OCI-LY1 (cell line): ENCODE data around the gene KCNK7.

Experiments
- H2AFZ ChIP-seq: fragments of 200-600 bp; sonication (generic), shearing (Covaris generic); 2 replicates; pipeline ENCODE4 v1.6.0; 2014; ENCODE audit warnings: antibody characterized with exemption, mild to moderate bottlenecking, low read length
- H3F3A ChIP-seq: fragments of 200-600 bp; sonication (generic), shearing (Covaris generic); 2 replicates; pipeline ENCODE4 v1.6.0; 2014; ENCODE audit warnings: mild to moderate bottlenecking, antibody characterized with exemption, low read length, moderate library complexity; ENCODE audit not compliant: insufficient read depth
- H3K27ac ChIP-seq: fragments of 200-600 bp; sonication (generic); 2 replicates; pipeline ENCODE4 v1.5.1; 2014; ENCODE audit warnings: low read length, mixed run types, mild to moderate bottlenecking, low read depth; ENCODE audit not compliant: poor library complexity, severe bottlenecking
- H3K27me3 ChIP-seq: fragments of 200-600 bp; sonication (generic); 2 replicates; pipeline ENCODE4 v1.6.0; 2014; ENCODE audit warnings: antibody characterized with exemption, mild to moderate bottlenecking, low read length, moderate library complexity; ENCODE audit not compliant: insufficient read depth
- H3K36me3 ChIP-seq: fragments of 200-600 bp; sonication (generic); 2 replicates; pipeline ENCODE4 v1.6.1; 2014; ENCODE audit warnings: mild to moderate bottlenecking, antibody characterized with exemption, low read length, moderate library complexity, mixed read lengths; ENCODE audit not compliant: insufficient read depth
- H3K4me1 ChIP-seq: fragments of 200-600 bp; sonication (generic); 2 replicates; pipeline ENCODE4 v1.5.1; 2014; ENCODE audit warnings: mild to moderate bottlenecking, low read length, moderate library complexity; ENCODE audit not compliant: insufficient read depth, severe bottlenecking
- H3K4me2 ChIP-seq: fragments of 200-600 bp; sonication (generic), shearing (Covaris generic); 2 replicates; pipeline ENCODE4 v1.6.1; 2014; ENCODE audit warnings: low read length
- H3K4me3 ChIP-seq: fragments of 200-600 bp; sonication (generic); 2 replicates; pipeline ENCODE4 v1.5.1; 2014; ENCODE audit warnings: low read length, low read depth, mild to moderate bottlenecking, mixed read lengths; ENCODE audit not compliant: poor library complexity, severe bottlenecking
- H3K79me2 ChIP-seq: fragments of 200-600 bp; shearing (Covaris generic); 2 replicates; pipeline ENCODE4 v1.6.1; 2016; ENCODE audit warnings: mixed run types, low read length, mixed read lengths; ENCODE audit not compliant: insufficient read depth
- H3K9ac ChIP-seq: fragments of 200-600 bp; sonication (generic), shearing (Covaris generic); 2 replicates; pipeline ENCODE4 v1.6.1; 2014; ENCODE audit warnings: mild to moderate bottlenecking, low read length, mixed read lengths
- H3K9me2 ChIP-seq: fragments of 200-600 bp; sonication (generic), shearing (Covaris generic); 2 replicates; pipeline ENCODE4 v1.6.1; 2014; ENCODE audit warnings: low read depth, mild to moderate bottlenecking, low read length, mixed read lengths
- H3K9me3 ChIP-seq: fragments of 200-600 bp; shearing (Covaris generic); 2 replicates; pipeline ENCODE4 v1.6.1; 2014; ENCODE audit warnings: low read length, mixed read lengths
- H4K20me1 ChIP-seq: fragments of 200-600 bp; sonication (generic), shearing (Covaris generic); 2 replicates; pipeline ENCODE4 v1.6.0; 2016; ENCODE audit warnings: mild to moderate bottlenecking, low read length; ENCODE audit not compliant: insufficient read depth
- CTCF ChIP-seq: fragments of 200-600 bp; sonication (generic), shearing (Covaris generic); IDR thresholded peaks from 2 replicates; pipeline ENCODE4 v1.5.1; 2017; ENCODE audit warnings: mild to moderate bottlenecking, antibody characterized with exemption, low read length, moderate library complexity, mixed read lengths
- EZH2 ChIP-seq: fragments of 200-600 bp; sonication (generic), shearing (Covaris generic); IDR thresholded peaks from 2 replicates; pipeline ENCODE4 v1.8.0; 2017; ENCODE audit warnings: borderline replicate concordance, mixed run types, mild to moderate bottlenecking, antibody characterized with exemption, low read length, moderate library complexity, mixed read lengths

Gene KCNK7

DNA sequence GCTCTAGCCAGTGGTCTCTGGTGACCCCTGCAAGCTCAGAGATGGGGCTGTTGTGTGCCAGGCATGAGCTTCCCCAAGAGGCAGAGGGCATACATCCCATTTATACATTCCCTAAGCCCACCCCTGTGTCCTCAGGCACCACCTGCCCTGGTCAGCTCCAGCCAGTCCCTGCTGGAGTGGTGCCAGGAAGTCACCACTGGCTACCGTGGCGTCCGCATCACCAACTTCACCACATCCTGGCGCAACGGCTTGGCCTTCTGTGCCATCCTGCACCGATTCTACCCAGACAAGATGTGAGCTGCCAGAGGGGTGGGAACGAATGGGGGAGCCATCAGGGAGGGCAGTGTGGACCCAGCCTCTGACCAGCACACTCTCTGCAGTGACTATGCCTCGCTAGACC, 11.5 kb downstream of the KCNK7 start:
- H3K36me3 ChIP-seq: no peaks in the 10 kb centered on the region
- H2AFZ ChIP-seq: no peak overlapping the region
- H3K79me2 ChIP-seq: no peaks in the 10 kb centered on the region
- peaks cover 13% of the 10 kb centered on the region for H3K4me1 ChIP-seq
- TF ChIP-seq CTCF (no peak), EZH2 (no peak)
- no peaks in the 10 kb centered on the region for H4K20me1 ChIP-seq
- no peak overlapping the region for H3K9ac ChIP-seq
- no peak overlapping the region for H3K27ac ChIP-seq
- no peaks in the 10 kb centered on the region; the same call in none of the 2 replicates for H3K27me3 ChIP-seq
- no peaks in the 10 kb centered on the region for H3K9me3 ChIP-seq
- no peaks in the 10 kb centered on the region for H3K9me2 ChIP-seq
- no peak overlapping the region for H3K4me2 ChIP-seq
- no peak overlapping the region for H3K4me3 ChIP-seq
- H3F3A ChIP-seq: no peaks in the 10 kb centered on the region

- Histone ChIP-seq H3K9me3 (no peaks in the 10 kb centered on the region), H3K27me3 (no peaks in the 10 kb centered on the region; the same call in none of the 2 replicates), H3F3A (no peaks in the 10 kb centered on the region), H4K20me1 (no peaks in the 10 kb centered on the region), H3K36me3 (no peaks in the 10 kb centered on the region), H3K4me2 (no peak overlapping the region), H3K27ac (no peak overlapping the region), H3K9me2 (no peaks in the 10 kb centered on the region), H3K4me3 (no peak overlapping the region), H3K79me2 (no peaks in the 10 kb centered on the region), H3K9ac (no peak overlapping the region), H2AFZ (no peak overlapping the region), H3K4me1 (peaks cover 12% of the 10 kb centered on the region)
- no peak for TF ChIP-seq EZH2
- no peak for TF ChIP-seq CTCF
Observed at GRCh38 chr11:65583589-65583988, 12.0 kb downstream of the KCNK7 start.

DNA sequence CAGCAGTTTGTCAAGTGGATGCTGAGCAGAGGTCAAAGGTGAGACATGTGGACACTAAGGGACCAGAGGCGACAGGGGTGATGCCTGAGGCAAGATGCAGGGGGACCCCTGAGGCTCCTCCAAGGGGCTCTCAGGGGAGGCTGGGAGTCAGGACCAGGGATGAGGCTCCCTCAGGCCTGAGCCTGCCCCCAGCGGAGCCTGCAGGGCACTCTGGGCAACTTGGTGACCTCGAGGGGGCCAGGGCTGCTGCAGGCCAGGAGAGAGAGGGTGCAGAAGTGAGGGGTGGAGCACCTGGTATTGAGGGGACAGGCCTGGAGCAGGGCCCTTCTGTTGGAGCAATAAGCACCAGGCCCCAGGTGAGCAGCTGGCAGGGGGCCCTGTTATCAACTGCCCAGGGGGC, 13.7 kb downstream of the KCNK7 start:
- H4K20me1 ChIP-seq: no peaks in the 10 kb centered on the region
- no peak overlapping the region for H3K4me3 ChIP-seq
- no peak overlapping the region for H3K4me2 ChIP-seq
- H3K27me3 ChIP-seq: peaks cover under 1% of the 10 kb centered on the region
- no peaks in the 10 kb centered on the region for H3K79me2 ChIP-seq
- no peaks in the 10 kb centered on the region for H3K9me2 ChIP-seq
- no peak overlapping the region for H3K27ac ChIP-seq
- H3K9me3 ChIP-seq: no peaks in the 10 kb centered on the region
- no peaks in the 10 kb centered on the region for H3K4me1 ChIP-seq
- no peaks in the 10 kb centered on the region for H3F3A ChIP-seq
- H3K36me3 ChIP-seq: no peaks in the 10 kb centered on the region
- no peak overlapping the region for H3K9ac ChIP-seq
- H2AFZ ChIP-seq: no peak overlapping the region
- no peak for TF ChIP-seq EZH2
- TF ChIP-seq CTCF: no peak
